ENCODE measurements around the gene RASSF1.

GRCh38 chr3:50382722-50383121 lies 42.1 kb upstream of the RASSF1 start:
- TF ChIP-seq CTCF (IDR thresholded peaks at IDR 0.05) (no peak), POLR2A (IDR thresholded peaks at IDR 0.05) (no peak)

Measured in body of pancreas (tissue), 4 donors.